HL-60/S4 (cell line): ENCODE measurements around the gene LHX5.

Experiments used
- in situ Hi-C: fragments of 300-500 bp; cut with MboI; formaldehyde crosslinking; loops from 2 replicates; pipeline ENCODE4 v1.14.3; 2022; ENCODE audit warnings: low sequenced_read_pairs

Gene LHX5

DNA sequence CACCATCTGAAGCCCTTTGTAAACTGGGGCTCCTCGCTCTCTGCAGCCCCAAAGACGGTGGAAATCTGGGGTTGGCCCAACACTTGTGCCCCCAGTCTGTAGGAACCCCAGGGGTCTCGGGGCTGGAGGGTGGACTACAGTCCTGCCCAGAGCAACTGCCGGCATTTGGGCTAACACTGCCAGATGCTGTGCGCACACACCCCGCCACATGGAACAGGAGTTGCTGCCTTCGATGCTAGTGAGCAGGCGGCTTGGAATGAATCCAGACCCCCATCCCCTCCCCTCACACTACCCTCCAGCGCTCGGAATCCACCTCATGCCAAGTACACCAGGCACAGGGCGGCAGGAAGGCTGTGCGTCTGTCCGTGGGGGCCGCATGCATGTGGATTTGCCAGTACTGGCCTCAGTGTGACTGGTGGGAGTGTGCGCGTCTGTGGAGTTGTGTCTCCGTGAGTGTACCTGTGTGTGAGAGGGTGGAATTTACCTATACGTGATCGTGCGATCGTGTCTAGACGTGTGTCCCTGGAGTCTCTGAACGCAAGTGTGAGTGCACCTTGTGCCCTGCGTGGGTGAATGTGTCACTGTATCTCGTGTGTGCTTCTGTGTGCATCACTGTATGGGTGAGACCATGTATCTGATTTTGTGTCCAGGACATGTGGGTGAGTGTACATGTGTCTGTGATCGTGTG is 5.1 kb downstream of the LHX5 start:
- in situ Hi-C loops = loop anchor here (10.0 kb wide), 1 partner anchor 448 kb away; no protein-coding TSS in a partner anchor

DNA sequence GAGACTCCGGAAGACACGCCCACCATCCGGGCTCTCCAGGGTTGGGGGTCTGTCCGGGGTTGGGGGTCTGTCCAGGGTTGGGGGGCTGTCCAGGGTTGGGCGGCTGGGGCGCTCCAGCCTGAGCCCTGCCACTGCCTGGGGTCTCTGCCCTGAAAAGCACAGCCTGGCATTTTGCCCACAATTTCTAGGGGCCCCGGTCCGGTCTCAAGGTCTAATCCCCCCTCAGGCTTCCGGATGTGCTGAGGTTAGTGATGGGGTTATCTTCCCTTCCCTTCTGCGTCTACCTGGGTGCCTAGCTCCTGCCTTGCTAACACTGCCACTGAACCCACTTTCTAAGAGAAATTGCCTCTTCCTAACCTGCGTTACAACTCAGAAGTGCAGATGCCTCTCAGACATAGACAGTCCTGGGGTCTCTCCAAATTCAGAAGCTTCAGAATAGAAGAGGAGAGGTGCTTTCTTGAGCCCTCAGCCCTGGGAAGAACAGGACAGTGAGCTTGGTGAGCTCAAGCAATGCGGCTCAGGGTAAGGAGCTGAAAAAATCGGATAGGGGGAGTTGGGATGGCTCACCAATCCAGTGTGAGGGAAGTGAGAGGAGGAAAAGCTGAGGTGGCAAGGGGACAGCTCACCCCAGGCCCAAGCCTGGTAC is 5.7 kb downstream of the LHX5 start:
- in situ Hi-C loops = loop anchor here (10.0 kb wide), 1 partner anchor 449 kb away; no protein-coding TSS in a partner anchor

DNA sequence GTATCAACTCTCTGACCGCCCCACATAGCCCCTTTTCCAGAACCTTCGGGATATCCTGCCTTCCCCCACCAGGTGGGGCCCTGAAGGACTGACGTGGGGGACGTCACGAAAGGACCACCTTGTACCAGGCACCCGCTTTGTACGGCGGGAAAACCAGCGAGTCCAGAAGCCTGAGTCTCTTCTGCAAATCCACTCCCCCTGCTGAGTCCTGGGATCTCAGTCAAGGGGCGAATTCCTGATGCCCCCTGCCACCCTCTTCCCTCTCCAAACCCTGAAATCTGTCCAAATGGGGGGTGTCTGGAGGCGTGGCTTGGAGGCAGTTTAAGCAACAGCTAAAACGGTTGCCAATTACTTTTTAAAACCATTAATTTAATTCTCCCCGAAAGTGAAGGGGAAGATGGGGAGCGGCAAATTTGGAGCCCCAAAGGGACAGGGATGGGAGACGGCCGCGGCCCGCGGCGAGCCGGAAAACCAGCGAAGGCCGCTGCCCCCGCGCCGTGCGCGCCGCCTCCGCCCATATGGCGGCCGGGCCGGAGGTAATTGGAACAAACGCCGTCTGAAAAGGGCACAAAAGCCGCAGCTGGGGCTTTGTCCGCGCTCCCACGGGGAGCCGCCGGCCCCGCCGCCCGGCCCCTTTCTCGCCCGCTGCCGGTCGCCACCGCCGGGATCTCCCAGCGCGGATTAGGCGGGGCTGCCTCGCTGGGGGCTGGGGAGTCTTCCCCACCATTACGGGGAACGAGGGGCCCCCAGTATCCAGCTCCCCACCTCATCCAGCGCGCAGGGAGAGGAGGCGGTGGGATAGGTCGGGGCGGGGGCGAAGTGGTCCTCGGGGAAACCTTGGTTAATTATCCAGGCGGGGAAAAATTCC is 6.6 kb downstream of the LHX5 start:
- in situ Hi-C loops = loop anchor here (10.0 kb wide), 1 partner anchor 450 kb away; no protein-coding TSS in a partner anchor

DNA sequence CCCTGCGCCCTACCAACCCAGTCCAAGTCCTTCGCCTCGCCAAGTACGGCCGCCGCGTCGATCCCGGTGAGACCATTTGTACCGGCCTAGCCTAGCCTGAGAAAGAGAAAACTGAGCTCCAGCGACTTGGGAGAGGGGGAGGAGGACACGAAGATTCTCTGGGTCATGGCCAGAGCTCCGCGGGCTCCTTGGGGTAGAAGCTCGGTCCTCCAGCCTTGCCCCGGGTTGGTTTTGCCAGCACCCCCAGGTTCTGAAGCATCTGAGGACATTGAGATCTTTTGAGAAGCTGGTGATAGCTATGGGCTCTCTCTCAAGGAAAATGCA is 7.3 kb downstream of the LHX5 start:
- in situ Hi-C loops = loop anchor here (10.0 kb wide), 1 partner anchor 450 kb away; no protein-coding TSS in a partner anchor

DNA sequence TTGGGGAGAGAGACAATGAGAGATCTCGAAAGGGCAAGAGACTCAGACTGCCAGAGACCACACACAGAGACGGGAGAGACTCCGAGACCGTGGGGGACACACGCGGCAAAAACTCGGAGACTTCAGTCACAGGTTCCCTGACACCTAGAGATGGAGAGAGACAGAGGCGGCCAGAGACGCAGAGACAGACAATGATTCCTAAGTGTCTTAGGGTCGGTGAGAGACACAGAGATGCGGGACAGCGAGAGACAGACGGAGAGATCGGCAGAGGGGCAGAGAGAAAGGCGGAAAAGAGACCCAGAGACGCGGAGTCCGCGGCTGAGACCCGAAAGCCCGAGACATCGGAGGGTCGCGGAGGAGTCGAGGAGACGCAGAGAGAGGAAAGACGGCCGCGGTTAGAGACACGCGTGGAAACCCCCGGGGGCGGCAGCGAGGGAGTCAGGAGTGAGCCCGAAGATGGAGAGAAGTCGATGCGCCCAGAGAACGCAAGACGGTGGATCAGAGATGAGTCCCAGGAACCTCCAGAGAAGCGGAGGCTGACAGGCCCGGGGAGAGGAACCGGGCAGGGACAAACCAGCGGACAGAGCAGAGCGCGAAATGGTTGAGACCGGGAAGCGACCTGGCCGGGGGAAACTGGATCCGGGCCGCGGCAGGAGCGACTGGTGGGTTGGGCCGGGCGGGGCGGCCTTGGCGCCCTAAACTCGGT is 7.8 kb downstream of the LHX5 start:
- in situ Hi-C loops = loop anchor here (10.0 kb wide), 1 partner anchor 451 kb away; no protein-coding TSS in a partner anchor

DNA sequence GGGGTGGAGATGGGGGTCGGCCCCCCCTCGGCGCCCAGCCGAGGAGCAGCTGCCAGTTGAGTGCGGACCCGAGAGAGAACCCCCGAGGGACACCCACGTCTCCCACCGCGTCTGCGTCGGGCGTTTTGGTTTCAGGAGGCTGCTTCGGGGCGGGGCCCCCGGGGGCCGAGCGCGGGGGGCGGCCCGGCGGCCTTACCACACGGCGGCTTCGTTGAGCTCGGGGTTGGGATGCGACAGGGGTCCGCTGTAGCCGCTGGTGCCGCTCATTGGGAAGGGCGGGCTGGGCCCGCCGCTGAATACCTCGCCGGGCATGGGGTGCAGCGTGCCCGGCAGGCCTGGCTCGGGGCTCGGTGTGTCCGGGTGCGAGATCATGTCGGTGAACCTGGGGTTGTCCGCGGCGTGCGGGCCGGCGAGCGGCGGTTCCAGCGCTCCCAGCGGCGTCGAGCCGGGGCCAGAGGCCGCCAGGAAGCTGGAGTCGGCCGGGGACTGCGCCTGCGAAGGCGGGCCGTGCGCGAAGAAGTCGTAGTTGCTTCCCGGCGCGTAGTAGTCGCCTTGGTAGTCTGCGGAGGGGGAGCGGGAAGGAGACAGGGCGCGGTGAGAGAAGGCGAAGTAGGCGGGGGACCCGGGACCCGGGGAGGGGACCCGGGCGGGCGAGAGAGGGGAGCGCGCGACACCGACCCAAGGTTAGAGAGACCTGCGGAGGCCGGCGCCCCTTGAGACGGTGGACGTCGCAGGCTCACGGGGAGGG is 8.5 kb downstream of the LHX5 start:
- in situ Hi-C loops = loop anchor here (10.0 kb wide), 1 partner anchor 452 kb away; no protein-coding TSS in a partner anchor

GRCh38 chr12:113462117-113462774 is 9.4 kb downstream of the LHX5 start:
- in situ Hi-C loops = loop anchor here (10.0 kb wide), 1 partner anchor 453 kb away; no protein-coding TSS in a partner anchor

DNA sequence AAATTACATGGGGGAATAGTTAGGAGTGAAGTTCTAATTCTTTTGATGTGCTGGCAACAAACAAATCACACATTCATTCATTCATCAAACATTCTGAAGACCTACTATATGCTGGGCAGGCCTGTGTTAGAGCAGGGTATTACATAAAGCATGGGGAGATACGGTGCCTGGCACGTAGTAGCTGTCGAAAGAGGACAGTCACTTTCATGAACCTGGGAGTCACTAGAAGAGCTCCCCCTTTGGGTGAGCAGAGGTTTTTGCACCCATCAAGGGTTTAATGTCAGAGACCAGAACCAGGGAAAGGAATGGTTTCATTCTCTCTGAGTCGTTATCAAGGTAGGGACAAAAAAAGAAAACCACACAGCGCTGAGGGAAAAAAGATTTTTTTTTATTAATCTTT is 10.0 kb downstream of the LHX5 start:
- in situ Hi-C loops = loop anchor here (10.0 kb wide), 1 partner anchor 453 kb away; no protein-coding TSS in a partner anchor

DNA sequence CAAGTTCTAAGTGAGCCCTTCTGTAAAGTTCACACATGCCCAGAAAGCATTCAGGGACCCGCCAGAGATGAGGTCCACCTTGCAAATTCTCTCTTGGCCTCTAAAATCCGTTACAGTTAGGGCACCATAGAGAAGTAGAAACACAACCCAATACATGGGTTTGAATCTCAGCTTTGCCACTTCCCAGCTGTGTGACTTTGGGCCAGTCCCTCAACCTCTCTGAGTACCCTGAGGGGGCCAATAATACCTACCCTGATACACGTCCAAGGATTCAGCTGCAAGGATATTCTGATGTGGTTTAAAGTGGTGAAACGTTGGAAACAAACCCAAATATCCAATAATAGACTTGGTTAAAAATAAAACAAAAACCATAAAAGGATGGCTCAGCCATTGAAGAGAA is 11.7 kb downstream of the LHX5 start:
- in situ Hi-C loops = loop anchor here (10.0 kb wide), 1 partner anchor 455 kb away; no protein-coding TSS in a partner anchor

GRCh38 chr12:113457710-113458109 is 14.0 kb downstream of the LHX5 start:
- in situ Hi-C loops = no loop called here

GRCh38 chr12:113457185-113457584 is 14.5 kb downstream of the LHX5 start:
- in situ Hi-C loops = no loop called here

- in situ Hi-C loops = no loop called here
Measured at GRCh38 chr12:113456761-113457160, 14.9 kb downstream of the LHX5 start.

- in situ Hi-C loops = no loop called here
Measured at GRCh38 chr12:113456199-113456598, 15.5 kb downstream of the LHX5 start.

GRCh38 chr12:113453330-113453729 is 18.3 kb downstream of the LHX5 start:
- in situ Hi-C loops = no loop called here

- in situ Hi-C loops = no loop called here
Measured at GRCh38 chr12:113452458-113452857, 19.2 kb downstream of the LHX5 start.

DNA sequence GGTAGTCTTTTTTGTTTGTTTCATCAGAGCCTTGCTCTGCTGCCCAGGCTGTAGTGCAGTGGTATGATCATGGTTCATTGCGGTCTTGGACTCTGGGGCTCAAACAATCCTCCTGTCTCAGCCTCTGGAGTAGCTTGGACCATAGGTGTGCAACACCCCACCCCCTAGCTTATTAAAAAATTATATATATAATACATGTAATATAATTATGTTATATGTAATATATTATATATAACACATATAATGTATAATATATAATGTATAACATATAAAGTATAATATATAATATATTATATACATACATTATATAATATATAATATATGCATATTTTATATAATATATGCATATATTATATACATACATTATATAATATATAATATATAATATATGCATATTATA is 21.8 kb downstream of the LHX5 start:
- in situ Hi-C loops = loop anchor here (25.0 kb wide), 1 partner anchor 413 kb away; no protein-coding TSS in a partner anchor

DNA sequence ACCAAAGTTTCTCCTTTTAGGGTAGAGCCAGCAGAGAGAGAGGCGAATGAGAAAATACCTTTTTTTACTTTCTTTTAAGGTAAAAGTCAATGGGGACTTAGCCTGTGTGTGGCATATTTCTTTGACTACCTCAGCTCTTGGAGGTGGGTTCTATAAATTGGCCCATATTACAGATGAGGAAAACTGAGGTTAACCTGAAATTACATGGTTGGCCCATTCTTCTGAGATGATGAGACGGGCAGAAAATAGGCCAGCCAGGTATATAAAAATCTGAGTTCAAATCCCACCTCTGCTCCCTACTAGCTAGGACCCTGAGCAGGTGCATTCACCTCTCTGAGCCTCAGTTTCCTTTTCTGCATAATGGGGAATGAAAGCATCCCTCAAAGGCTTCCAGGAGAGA is 22.4 kb downstream of the LHX5 start:
- in situ Hi-C loops = loop anchor here (25.0 kb wide), 1 partner anchor 412 kb away; no protein-coding TSS in a partner anchor

- in situ Hi-C loops = loop anchor here (25.0 kb wide), 1 partner anchor 412 kb away; no protein-coding TSS in a partner anchor
Measured at GRCh38 chr12:113448873-113449272, 22.8 kb downstream of the LHX5 start.

DNA sequence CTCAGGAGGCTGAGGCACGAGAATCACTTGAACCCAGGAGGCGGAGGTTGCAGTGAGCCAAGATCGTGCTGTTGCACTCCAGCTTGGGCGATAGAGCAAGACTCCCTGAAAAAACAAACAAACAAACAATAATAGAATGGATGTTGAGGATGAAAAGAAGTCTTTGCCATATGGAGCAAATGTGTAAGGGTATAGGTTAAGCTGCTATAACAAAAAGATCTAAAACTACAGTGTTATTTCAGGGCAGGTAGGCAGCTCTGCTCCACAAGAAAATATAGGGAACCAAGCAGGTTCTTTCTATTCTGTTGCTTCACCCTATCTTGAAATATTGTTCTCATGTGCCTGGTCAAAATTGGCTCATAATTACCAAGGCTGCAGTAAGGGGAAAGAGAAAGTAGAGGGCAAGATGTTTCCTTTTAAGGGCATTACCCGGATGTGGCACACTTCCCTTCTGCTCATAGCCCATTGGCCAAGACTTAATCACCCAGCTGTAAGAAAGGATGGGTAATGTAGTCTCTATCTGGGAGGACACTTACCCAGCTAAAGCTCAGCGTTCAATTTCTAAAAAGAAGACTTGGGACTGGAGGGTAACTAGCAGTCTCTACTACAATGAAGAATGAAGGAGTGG is 26.0 kb downstream of the LHX5 start:
- in situ Hi-C loops = loop anchor here (25.0 kb wide), 1 partner anchor 408 kb away; no protein-coding TSS in a partner anchor
